ENCODE data around the gene LRRIQ1.

DNA sequence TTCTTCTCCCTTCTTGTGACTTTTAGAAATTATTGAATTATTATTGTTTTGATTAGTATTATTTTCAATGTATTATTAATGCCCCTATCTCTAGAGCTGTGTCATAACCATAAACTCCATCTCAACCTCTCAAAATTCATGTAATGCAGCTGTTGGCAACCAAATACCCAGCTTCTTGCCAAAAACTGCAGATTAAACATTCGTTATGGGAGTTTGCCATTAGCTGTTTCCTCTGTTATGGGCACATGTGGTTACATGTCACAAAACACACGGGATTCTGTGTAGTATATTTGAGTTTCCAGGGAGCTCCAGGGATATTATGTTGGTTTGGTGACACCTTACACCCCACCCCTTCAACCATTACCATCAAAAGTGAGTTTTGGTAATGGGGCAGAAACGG lies 241.0 kb downstream of the LRRIQ1 start:
- TF ChIP-seq, protein P1, sequence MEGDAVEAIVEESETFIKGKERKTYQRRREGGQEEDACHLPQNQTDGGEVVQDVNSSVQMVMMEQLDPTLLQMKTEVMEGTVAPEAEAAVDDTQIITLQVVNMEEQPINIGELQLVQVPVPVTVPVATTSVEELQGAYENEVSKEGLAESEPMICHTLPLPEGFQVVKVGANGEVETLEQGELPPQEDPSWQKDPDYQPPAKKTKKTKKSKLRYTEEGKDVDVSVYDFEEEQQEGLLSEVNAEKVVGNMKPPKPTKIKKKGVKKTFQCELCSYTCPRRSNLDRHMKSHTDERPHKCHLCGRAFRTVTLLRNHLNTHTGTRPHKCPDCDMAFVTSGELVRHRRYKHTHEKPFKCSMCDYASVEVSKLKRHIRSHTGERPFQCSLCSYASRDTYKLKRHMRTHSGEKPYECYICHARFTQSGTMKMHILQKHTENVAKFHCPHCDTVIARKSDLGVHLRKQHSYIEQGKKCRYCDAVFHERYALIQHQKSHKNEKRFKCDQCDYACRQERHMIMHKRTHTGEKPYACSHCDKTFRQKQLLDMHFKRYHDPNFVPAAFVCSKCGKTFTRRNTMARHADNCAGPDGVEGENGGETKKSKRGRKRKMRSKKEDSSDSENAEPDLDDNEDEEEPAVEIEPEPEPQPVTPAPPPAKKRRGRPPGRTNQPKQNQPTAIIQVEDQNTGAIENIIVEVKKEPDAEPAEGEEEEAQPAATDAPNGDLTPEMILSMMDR (IDR thresholded peaks at IDR 0.05), result no peak
- TF ChIP-seq EZH2 (IDR thresholded peaks at IDR 0.05), result no peak
- no peak for TF ChIP-seq EZH2phosphoT487 (IDR thresholded peaks at IDR 0.05)
